Measurements from ENCODE around the gene TMEM116. TPM values are rescaled to one million over a fixed set of nuclear protein-coding genes. Genes with fewer than 3 reads are reported as not detected.

TMEM116 gene
- total and polyA plus RNA-seq, 2 of the 4 experiments (the other 2 are of a cell fraction): 5.5 to 8.4 TPM

DNA sequence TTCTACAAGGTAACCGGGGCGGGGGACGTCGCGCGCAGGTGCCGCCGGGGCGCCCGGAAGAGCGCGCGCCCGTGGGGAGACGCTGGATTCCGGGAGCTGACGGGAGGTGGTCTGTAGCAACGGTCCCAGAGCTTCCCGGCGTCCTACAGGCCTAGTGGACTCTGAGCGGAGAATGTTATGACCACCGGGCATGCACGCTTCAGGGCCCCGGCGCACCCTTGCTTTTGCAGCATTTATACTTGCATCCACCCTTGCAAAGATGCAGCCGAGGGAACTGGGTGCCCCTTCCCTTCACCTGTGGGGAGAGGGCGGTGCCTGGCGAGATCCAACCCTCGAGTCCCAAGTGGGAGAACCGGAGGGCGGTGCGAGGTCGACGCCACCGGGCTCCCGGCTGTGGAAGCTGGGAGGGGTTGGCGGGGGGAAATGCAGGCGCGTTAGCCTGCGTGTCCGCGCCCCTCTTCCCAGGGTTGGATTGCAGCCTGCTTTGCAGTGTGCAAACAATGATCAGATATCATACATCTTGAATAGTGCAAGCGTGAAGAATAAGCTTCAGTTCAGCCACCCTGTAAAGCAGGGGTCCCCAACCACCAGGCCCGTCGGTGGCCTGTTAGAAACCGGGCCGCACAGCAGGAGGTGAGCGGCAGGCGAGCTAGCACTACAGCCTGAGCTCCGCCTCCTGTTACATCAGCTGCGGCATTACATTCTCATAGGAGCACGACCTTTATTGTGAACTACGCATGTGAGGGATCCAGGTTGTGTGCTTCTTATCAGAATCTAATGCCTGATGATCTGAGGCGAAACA is 837 bp upstream of the TMEM116 start:
- ChIA-PET CTCF (no interaction called here), POLR2A (ENCODE audit: unreplicated experiment) (interaction anchor here (0.7 to 1.0 kb wide), 2 partner anchors 12 to 35 kb away, joined by 3 read pairs; no protein-coding TSS in a partner anchor)
- peak overlapping the region; percentile 79 for H3K4me2 ChIP-seq (ENCODE audit: low read depth, low read length)
- peak overlapping the region; percentile 70 for H3K4ac ChIP-seq (ENCODE audit: low read depth, low read length)
- peak overlapping the region; percentile 86 for H2AK9ac ChIP-seq (replicated peaks; ENCODE audit: low read depth, low read length, poor library complexity)
- peak overlapping the region; percentile 67 for H4K91ac ChIP-seq (ENCODE audit: insufficient read depth, low read depth, low read length)
- H3K4me3 ChIP-seq (ENCODE audit: insufficient read depth, low read depth, low read length): peak overlapping the region; percentile 79
- ATAC-seq (ENCODE audit: low read depth) (peak; percentile 24), DNase-seq (peak; percentile 82)
- BruUV-seq (replicated peaks): no TSS peak
- no peak overlapping the region for H3K56ac ChIP-seq (ENCODE audit: extremely low read depth, insufficient read depth, low read length)
- H4K20me1 ChIP-seq (ENCODE audit: insufficient read depth, low read length): peaks cover 21% of the 10 kb centered on the region; the same call in 1 of the 2 replicates
- intact Hi-C loops (cut with micrococcal nuclease) (loop anchor here (1.0 kb wide), 1 partner anchor 69 kb away; no protein-coding TSS in a partner anchor), dilution Hi-C loops (cut with HindIII; ENCODE audit: low sequenced_read_pairs, unreplicated experiment) (no loop called here), in situ Hi-C loops (cut with MboI; ENCODE audit: low sequenced_read_pairs) (no loop called here)
- peak overlapping the region; percentile 74 for H3K27ac ChIP-seq (ENCODE audit: insufficient read depth, low read length)
- H4K8ac ChIP-seq (ENCODE audit: low read depth in 2 of 2, low read length in 2 of 2): peak overlapping the region; percentile 48 to 56; a peak in 3 of 4 replicates
- H3K9me1 ChIP-seq (ENCODE audit: insufficient read depth, low read length): peaks cover 13% of the 10 kb centered on the region
- H3K79me1 ChIP-seq (ENCODE audit: low read depth in 1 of 2, low read length in 2 of 2): peaks cover 28 to 65% of the 10 kb centered on the region in 2 experiments
- peak overlapping the region; percentile 35; the same call in 1 of the 2 replicates for H4K5ac ChIP-seq (ENCODE audit: low read depth, low read length)
- 1% methylated on average over 20 of the region's 54 CpGs; no CpG with 5 or more reads in 1 of the 2 experiments for WGBS, 2 experiments (ENCODE audit: extremely low coverage in 2 of 2, insufficient read length in 1 of 2)
- H3K4me1 ChIP-seq (ENCODE audit: control insufficient read depth, insufficient read depth, low read length): peaks cover 1% of the 10 kb centered on the region; the same call in 1 of the 2 replicates
- peak overlapping the region; percentile 83 for H3K14ac ChIP-seq (replicated peaks; ENCODE audit: low read depth, low read length)
- H3K27me3 ChIP-seq (ENCODE audit: control insufficient read depth, insufficient read depth, low read length): no peaks in the 10 kb centered on the region
- TF ChIP-seq RFX5 (IDR thresholded peaks at IDR 0.05; ENCODE audit: low read depth, low read length) (no peak), BHLHE40 (IDR thresholded peaks at IDR 0.05; ENCODE audit: low read depth, low read length) (peak; percentile 28; the same call in 1 of the 2 replicates), SMC3 (IDR thresholded peaks at IDR 0.05; ENCODE audit: low read depth, low read length) (no peak), POLR2A (IDR thresholded peaks at IDR 0.05; ENCODE audit: low read depth, low read length) (no peak), CEBPB (IDR thresholded peaks at IDR 0.05; ENCODE audit: low read depth, low read length) (peak; percentile 64), RAD21 (IDR thresholded peaks at IDR 0.05; ENCODE audit: low read length) (no peak), NFE2L2 (IDR thresholded peaks at IDR 0.05; ENCODE audit: low read depth, low read length) (no peak), RCOR1 (IDR thresholded peaks at IDR 0.05; ENCODE audit: insufficient replicate concordance, low read length) (no peak), MAZ (IDR thresholded peaks at IDR 0.05; ENCODE audit: borderline replicate concordance, low read depth, low read length) (0 out of 2 replicates have a peak, but pooled peaks have one; percentile 18), FOS (IDR thresholded peaks at IDR 0.05; ENCODE audit: low read depth, low read length) (no peak), MXI1 (IDR thresholded peaks at IDR 0.05; ENCODE audit: borderline replicate concordance, low read depth, low read length) (no peak)
- H2AFZ ChIP-seq (replicated peaks; ENCODE audit: low read length, poor library complexity): peak overlapping the region; percentile 98
- peak overlapping the region; percentile 74 for H3K9ac ChIP-seq (ENCODE audit: low read depth, low read length)
- no peaks in the 10 kb centered on the region for H3K9me3 ChIP-seq (ENCODE audit: control insufficient read depth, insufficient read depth, low read length)
- H2AK5ac ChIP-seq (ENCODE audit: low read depth, low read length): peak overlapping the region; percentile 55
- no peaks in the 10 kb centered on the region; the same call in 1 of the 2 replicates for H3K36me3 ChIP-seq (ENCODE audit: control insufficient read depth, insufficient read depth, low read length)
- H3K23ac ChIP-seq (ENCODE audit: low read depth, low read length): peak overlapping the region; percentile 15; the same call in 1 of the 2 replicates
- no peak overlapping the region for H2BK20ac ChIP-seq (ENCODE audit: low read depth, low read length)
- peak overlapping the region; percentile 9; the same call in 1 of the 3 replicates for H2BK15ac ChIP-seq (ENCODE audit: low read depth, low read length)
- H2BK5ac ChIP-seq (ENCODE audit: low read depth, low read length, poor library complexity, severe bottlenecking): peak overlapping the region; percentile 60
- 0 out of 2 replicates have a peak overlapping the region, but pooled peaks have one; percentile 13 for H3K18ac ChIP-seq (ENCODE audit: low read depth, low read length)
- no peak overlapping the region for H2BK120ac ChIP-seq (ENCODE audit: low read depth, low read length)
